Natural killer cell (primary cell): ENCODE results near the gene MYLK. TPM values are rescaled to one million over a fixed set of nuclear protein-coding genes. Genes with fewer than 3 reads are reported as not detected.

Experiments used
- ATAC-seq, 3 donors: fragments of 150-1000 bp in 2 of 3; fragments of 200-7000 bp in 1 of 3; cut with Tn5 transposase; 1 replicate in 1 of 3; 2 replicates in 2 of 3; pipeline ENCODE4 v1.10.0; 2021; ENCODE audit warnings: mild to moderate bottlenecking in 2 of 3, moderate library complexity in 2 of 3
- DNase-seq, 2 donors: peaks; one replicate each; pipeline versions ENCODE4 v3.0.0 to v3.0.0-alpha.2; 2013 to 2021; ENCODE audit warnings: mixed read lengths in 1 of 2
- H3K27ac ChIP-seq: one replicate; pipeline ENCODE4 v1.5.1; 2013; ENCODE audit warnings: mild to moderate bottlenecking, low read length
- H3K27me3 ChIP-seq: one replicate; pipeline ENCODE4 v1.6.1; 2013; ENCODE audit warnings: low read length; ENCODE audit not compliant: control insufficient read depth, insufficient read depth
- H3K36me3 ChIP-seq: one replicate; pipeline ENCODE4 v1.6.1; 2013; ENCODE audit warnings: low read length; ENCODE audit not compliant: control insufficient read depth, insufficient read depth
- H3K4me1 ChIP-seq: one replicate; pipeline ENCODE4 v1.6.1; 2013; ENCODE audit warnings: low read length; ENCODE audit not compliant: control insufficient read depth, insufficient read depth
- H3K4me3 ChIP-seq: one replicate; pipeline ENCODE4 v1.5.1; 2013; ENCODE audit warnings: low read length
- H3K9me3 ChIP-seq: one replicate; pipeline ENCODE4 v1.6.1; 2013; ENCODE audit warnings: low read length; ENCODE audit not compliant: control insufficient read depth, insufficient read depth
- H3K27ac Mint-ChIP-seq, 2 donors: one replicate each; pipeline ENCODE4 v1.8.0; 2022; ENCODE audit warnings: mild to moderate bottlenecking in 2 of 2, mixed read lengths in 2 of 2, moderate library complexity in 1 of 2
- H3K27me3 Mint-ChIP-seq, 2 donors: one replicate each; pipeline ENCODE4 v1.8.0; 2022; ENCODE audit warnings: low read depth in 2 of 2, mixed read lengths in 2 of 2
- H3K36me3 Mint-ChIP-seq: one replicate; pipeline ENCODE4 v1.8.0; 2022; ENCODE audit warnings: mixed read lengths
- H3K4me1 Mint-ChIP-seq, 2 donors: one replicate each; pipeline ENCODE4 v1.8.0; 2022; ENCODE audit warnings: mixed read lengths in 2 of 2
- H3K4me3 Mint-ChIP-seq: one replicate; pipeline ENCODE4 v1.8.0; 2022; ENCODE audit warnings: mild to moderate bottlenecking, moderate library complexity, mixed read lengths
- H3K9me3 Mint-ChIP-seq, 2 donors: one replicate each; pipeline ENCODE4 v1.8.0; 2022; ENCODE audit warnings: mixed read lengths in 2 of 2
- WGBS: methylation state at CpG from one replicate; pipeline ENCODE4 v1.1.7; 2013; ENCODE audit warnings: missing lambda C conversion rate; ENCODE audit not compliant: insufficient coverage; 5-methylcytosine and 5-hydroxymethylcytosine counted together
- intact Hi-C: fragments of 100-400 bp; cut with micrococcal nuclease; formaldehyde crosslinking; loops from one replicate; pipeline ENCODE4 v1.14.2; 2022
- total RNA-seq, 4 donors: library from RNA; stranded (reverse); fragments of 120-200 nt in 1 of 4; gene quantifications; one replicate each; pipeline versions ENCODE4 v1.2.3 to v1.2.4, GENCODE V29; 2013 to 2022
- TF ChIP-seq, protein P1 (sequence below): fragments of 200-600 bp; IDR thresholded peaks from one replicate; pipeline ENCODE4 v1.8.0; 2022; ENCODE audit warnings: antibody characterized with exemption

Gene MYLK
- total RNA-seq, 3 donors from 2014 or later (not counting 1 experiment from before 2014, with no cell fraction given): 0.39 to 5.4 (median 3.4) TPM

- H3K4me3 Mint-ChIP-seq: no peak overlapping the region
- H3K27me3 Mint-ChIP-seq: no peaks in the 10 kb centered on the region
- no peak for DNase-seq
- Histone ChIP-seq H3K4me3 (no peak overlapping the region), H3K4me1 (no peaks in the 10 kb centered on the region), H3K27ac (no peak overlapping the region), H3K27me3 (no peaks in the 10 kb centered on the region), H3K9me3 (no peaks in the 10 kb centered on the region), H3K36me3 (no peaks in the 10 kb centered on the region)
- WGBS: 90% methylated on average over 1 of the region's 1 CpG
- H3K4me1 Mint-ChIP-seq: no peaks in the 10 kb centered on the region
- no peaks in the 10 kb centered on the region for H3K36me3 Mint-ChIP-seq
- no peak for ATAC-seq
- intact Hi-C loops: no loop called here
- peaks cover 2% of the 10 kb centered on the region in 2 donors for H3K9me3 Mint-ChIP-seq
- TF ChIP-seq, protein P1, sequence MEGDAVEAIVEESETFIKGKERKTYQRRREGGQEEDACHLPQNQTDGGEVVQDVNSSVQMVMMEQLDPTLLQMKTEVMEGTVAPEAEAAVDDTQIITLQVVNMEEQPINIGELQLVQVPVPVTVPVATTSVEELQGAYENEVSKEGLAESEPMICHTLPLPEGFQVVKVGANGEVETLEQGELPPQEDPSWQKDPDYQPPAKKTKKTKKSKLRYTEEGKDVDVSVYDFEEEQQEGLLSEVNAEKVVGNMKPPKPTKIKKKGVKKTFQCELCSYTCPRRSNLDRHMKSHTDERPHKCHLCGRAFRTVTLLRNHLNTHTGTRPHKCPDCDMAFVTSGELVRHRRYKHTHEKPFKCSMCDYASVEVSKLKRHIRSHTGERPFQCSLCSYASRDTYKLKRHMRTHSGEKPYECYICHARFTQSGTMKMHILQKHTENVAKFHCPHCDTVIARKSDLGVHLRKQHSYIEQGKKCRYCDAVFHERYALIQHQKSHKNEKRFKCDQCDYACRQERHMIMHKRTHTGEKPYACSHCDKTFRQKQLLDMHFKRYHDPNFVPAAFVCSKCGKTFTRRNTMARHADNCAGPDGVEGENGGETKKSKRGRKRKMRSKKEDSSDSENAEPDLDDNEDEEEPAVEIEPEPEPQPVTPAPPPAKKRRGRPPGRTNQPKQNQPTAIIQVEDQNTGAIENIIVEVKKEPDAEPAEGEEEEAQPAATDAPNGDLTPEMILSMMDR: no peak
- H3K27ac Mint-ChIP-seq: no peak overlapping the region
These were observed 25.0 kb downstream of the MYLK start for GRCh38 chr3:123859177-123859576.

GRCh38 chr3:123854905-123855304 lies 29.2 kb downstream of the MYLK start:
- DNase-seq (no peak), ATAC-seq (no peak)
- no peaks in the 10 kb centered on the region for H3K4me1 ChIP-seq
- intact Hi-C loops: no loop called here
- H3K27me3 ChIP-seq: no peaks in the 10 kb centered on the region
- H3K9me3 ChIP-seq: no peaks in the 10 kb centered on the region
- no peak overlapping the region for H3K4me3 ChIP-seq
- TF ChIP-seq, protein P1: no peak
- no peaks in the 10 kb centered on the region for H3K27me3 Mint-ChIP-seq
- no peaks in the 10 kb centered on the region for H3K36me3 Mint-ChIP-seq
- no peak overlapping the region for H3K27ac ChIP-seq
- no peaks in the 10 kb centered on the region for H3K36me3 ChIP-seq
- peaks cover 2 to 4% of the 10 kb centered on the region in 2 donors for H3K9me3 Mint-ChIP-seq
- no peak overlapping the region for H3K4me3 Mint-ChIP-seq
- H3K4me1 Mint-ChIP-seq: no peaks in the 10 kb centered on the region
- WGBS: 91% methylated on average over 1 of the region's 2 CpGs
- no peak overlapping the region for H3K27ac Mint-ChIP-seq

DNA sequence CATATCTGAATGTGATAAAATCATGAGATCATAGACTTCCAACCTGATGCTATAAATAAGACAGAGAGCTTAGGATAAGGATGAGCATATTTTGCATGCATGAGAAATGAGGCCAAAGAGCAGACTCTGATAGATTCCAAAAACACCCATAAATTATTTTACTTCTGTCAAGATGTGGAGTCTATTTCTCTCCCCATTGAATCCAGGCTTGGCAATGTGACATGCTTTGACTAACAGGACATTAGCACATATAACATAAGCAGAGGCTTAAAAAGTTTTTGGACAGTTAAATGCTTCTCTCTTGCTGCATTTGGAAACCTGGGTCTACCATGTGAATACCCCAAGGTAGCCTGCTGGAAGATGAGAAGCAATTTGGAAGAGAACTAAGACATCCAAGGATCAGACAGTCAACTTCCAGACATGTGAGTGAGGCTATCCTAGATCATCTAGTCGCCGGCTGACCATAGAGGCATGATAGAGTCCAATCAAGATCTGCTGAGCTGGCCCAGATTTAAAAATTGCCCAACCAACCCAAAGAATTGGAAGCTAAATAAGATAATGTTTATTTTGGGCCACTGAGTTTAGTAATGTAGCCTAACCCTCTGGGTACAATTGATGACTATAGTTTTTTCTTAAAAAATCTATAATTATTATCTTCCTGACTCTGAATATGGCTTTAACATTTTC lies 30.3 kb downstream of the MYLK start:
- no peaks in the 10 kb centered on the region for H3K36me3 Mint-ChIP-seq
- H3K27me3 Mint-ChIP-seq: no peaks in the 10 kb centered on the region
- TF ChIP-seq, protein P1: no peak
- peaks cover 2 to 7% of the 10 kb centered on the region in 2 donors for H3K9me3 Mint-ChIP-seq
- Histone ChIP-seq H3K4me1 (no peaks in the 10 kb centered on the region), H3K4me3 (no peak overlapping the region), H3K36me3 (no peaks in the 10 kb centered on the region), H3K27ac (no peak overlapping the region), H3K27me3 (no peaks in the 10 kb centered on the region), H3K9me3 (no peaks in the 10 kb centered on the region)
- DNase-seq: no peak
- 85% methylated on average over 2 of the region's 2 CpGs for WGBS
- no peak overlapping the region for H3K27ac Mint-ChIP-seq
- intact Hi-C loops: no loop called here
- H3K4me1 Mint-ChIP-seq: no peaks in the 10 kb centered on the region
- H3K4me3 Mint-ChIP-seq: no peak overlapping the region
- no peak for ATAC-seq

GRCh38 chr3:123847209-123847608 lies 36.9 kb downstream of the MYLK start:
- Mint-ChIP-seq H3K27me3 (no peaks in the 10 kb centered on the region), H3K4me1 (no peaks in the 10 kb centered on the region), H3K27ac (no peak overlapping the region), H3K4me3 (no peak overlapping the region), H3K9me3 (peaks cover 2% of the 10 kb centered on the region in 2 donors), H3K36me3 (no peaks in the 10 kb centered on the region)
- TF ChIP-seq, protein P1: no peak
- Histone ChIP-seq H3K36me3 (no peaks in the 10 kb centered on the region), H3K4me1 (no peaks in the 10 kb centered on the region), H3K4me3 (no peak overlapping the region), H3K9me3 (peaks cover 3% of the 10 kb centered on the region), H3K27me3 (no peaks in the 10 kb centered on the region), H3K27ac (no peak overlapping the region)
- DNase-seq (no peak), ATAC-seq (no peak)
- WGBS: 80% methylated on average over 1 of the region's 1 CpG
- intact Hi-C loops: no loop called here
